K562 (cell line): ENCODE results near the gene BRICD5. TPM values are rescaled to one million over a fixed set of nuclear protein-coding genes. Genes with fewer than 3 reads are reported as not detected.

ENCODE experiments used
- ATAC-seq: fragments of 200-7000 bp; cut with Tn5 transposase; 3 replicates; pipeline ENCODE4 v1.9.1; 2020; ENCODE audit warnings: moderate library complexity
- BruUV-seq: library from RNA; stranded (reverse); fragments of 400-500 nt; replicated peaks from 2 replicates; lab custom pipeline; 2021; lab: Mats Ljungman, UMichigan
- CTCF ChIA-PET: fragments of 300-600 bp; formaldehyde crosslinking; extraction: SDS; loops from one replicate; lab custom pipeline; 2021; ENCODE audit warnings: low intra/inter-chr PET ratio; lab: Yijun Ruan, JAX
- POLR2A ChIA-PET: fragments of 300-600, 350-650 bp; sonication (Branson Sonifier 250); formaldehyde crosslinking; extraction: SDS; loops from one replicate; lab custom pipeline; 2021; ENCODE audit warnings: antibody characterized with exemption, inconsistent platforms; lab: Yijun Ruan, JAX
- DNase-seq, 4 experiments: peaks; one replicate each; pipeline versions ENCODE4 v3.0.0 to v3.0.0-alpha.2; 2011 to 2018; ENCODE audit warnings: low spot score in 3 of 4, mixed read lengths in 3 of 4; ENCODE audit errors: extremely low read depth in 1 of 4
- FAIRE-seq: peaks from 2 replicates; lab custom pipeline; 2011; peaks lifted over from hg19 to GRCh38; lab: Jason Lieb, UNC
- H2AFZ ChIP-seq: 2 replicates; pipeline ENCODE4 v1.6.0; 2011; ENCODE audit warnings: low read depth, low read length, control low read depth, inconsistent platforms
- H3K27ac ChIP-seq: fragments of 200-600 bp; 3 replicates; pipeline ENCODE4 v1.8.0; 2011; ENCODE audit warnings: low read depth, mild to moderate bottlenecking, control low read depth, inconsistent platforms, low read length, moderate library complexity, mixed read lengths; ENCODE audit errors: extremely low read depth
- H3K27me3 ChIP-seq, 2 experiments: fragments of 300-600 bp in 1 of 2; 2 replicates in 1 of 2; 3 replicates in 1 of 2; pipeline versions ENCODE4 v1.6.0 to v1.8.0; 2011; ENCODE audit warnings: inconsistent platforms in 2 of 2, low read length in 2 of 2, mild to moderate bottlenecking in 1 of 2, mixed read lengths in 1 of 2, moderate library complexity in 1 of 2; ENCODE audit not compliant: control insufficient read depth in 2 of 2, insufficient read depth in 2 of 2
- H3K36me3 ChIP-seq: fragments of 300-600 bp; 3 replicates; pipeline ENCODE4 v1.8.0; 2011; ENCODE audit warnings: mild to moderate bottlenecking, low read length, inconsistent platforms; ENCODE audit not compliant: control insufficient read depth, insufficient read depth
- H3K4me1 ChIP-seq, 2 experiments: fragments of 200-600 bp in 1 of 2; replicated peaks in 1 of 2; 2 replicates in 1 of 2; 3 replicates in 1 of 2; pipeline versions ENCODE4 v1.5.1 to v1.8.0; 2011; ENCODE audit warnings: inconsistent platforms in 2 of 2, low read length in 2 of 2, mild to moderate bottlenecking in 1 of 2, mixed read lengths in 1 of 2, moderate library complexity in 1 of 2; ENCODE audit not compliant: control insufficient read depth in 2 of 2, insufficient read depth in 2 of 2
- H3K4me2 ChIP-seq: 2 replicates; pipeline ENCODE4 v1.6.1; 2011; ENCODE audit warnings: low read length, control low read depth, inconsistent platforms, mixed read lengths; ENCODE audit not compliant: insufficient read depth
- H3K4me3 ChIP-seq: fragments of 200-600 bp; sonication (generic), shearing (Covaris generic); 2 replicates; pipeline ENCODE4 v1.5.1; 2016; ENCODE audit warnings: control low read depth, inconsistent platforms
- H3K79me2 ChIP-seq: fragments of 200-600 bp; 3 replicates; pipeline ENCODE4 v1.8.0; 2011; ENCODE audit warnings: low read length, inconsistent platforms; ENCODE audit not compliant: control insufficient read depth, insufficient read depth
- H3K9ac ChIP-seq, 2 experiments: 2 replicates each; pipeline versions ENCODE4 v1.6.0 to v1.6.1; 2011; ENCODE audit warnings: low read depth in 2 of 2, low read length in 2 of 2, control low read depth in 1 of 2, inconsistent platforms in 1 of 2, mild to moderate bottlenecking in 1 of 2, mixed read lengths in 1 of 2; ENCODE audit not compliant: insufficient read depth in 1 of 2
- H3K9me1 ChIP-seq: one replicate; pipeline ENCODE4 v1.6.0; 2011; ENCODE audit warnings: inconsistent platforms, mild to moderate bottlenecking, low read length, moderate library complexity; ENCODE audit not compliant: control insufficient read depth, insufficient read depth
- H3K9me3 ChIP-seq: replicated peaks from 2 replicates; pipeline ENCODE4 v1.5.1; 2011; ENCODE audit warnings: low read depth, low read length, inconsistent platforms; ENCODE audit not compliant: control insufficient read depth, insufficient read depth
- H4K20me1 ChIP-seq: replicated peaks from 2 replicates; pipeline ENCODE4 v1.6.1; 2011; ENCODE audit warnings: low read length, inconsistent platforms, mixed read lengths; ENCODE audit not compliant: control insufficient read depth, insufficient read depth
- CCNT2 ChIP-seq: IDR thresholded peaks from 2 replicates; pipeline ENCODE4 v1.6.1; 2011; ENCODE audit warnings: borderline replicate concordance, low read depth, mild to moderate bottlenecking, moderate library complexity, mixed read lengths, low read length; ENCODE audit not compliant: insufficient read length; ENCODE audit errors: extremely low read depth
- WGBS: fragments of 100-300 bp; shearing (Covaris generic); methylation state at CpG from one replicate; pipeline ENCODE4 v1.1.6; 2016; ENCODE audit warnings: low coverage, mixed read lengths; ENCODE audit not compliant: insufficient coverage; ENCODE audit errors: missing lambda C conversion rate; 5-methylcytosine and 5-hydroxymethylcytosine counted together
- in situ Hi-C: fragments of 300-500 bp; cut with MboI; formaldehyde crosslinking; loops from 4 replicates; pipeline ENCODE4 v1.15.0; 2018; ENCODE audit warnings: inconsistent platforms, mixed read lengths
- intact Hi-C: fragments of 100-400 bp; cut with micrococcal nuclease; formaldehyde crosslinking; loops from 2 replicates; pipeline ENCODE4 v1.14.2; 2022
- polyA plus RNA-seq, 8 experiments: library from polyadenylated mRNA; depleted of rRNA in 4 of 8; stranded (reverse) in 5 of 8; unstranded in 3 of 8; fragments of >200 nt; fragmentation: Nextera tagmentation in 2 of 8; fragmentation: Illumina TruSeq in 1 of 8; extraction: Ambion mirVana in 2 of 8; extraction: Trizol in 1 of 8; gene quantifications; 2 replicates each; pipeline versions ENCODE4 v1.2.1 to v1.2.3, GENCODE V29; 2011 to 2014; ENCODE audit warnings: inconsistent platforms in 1 of 8, missing spikeins in 1 of 8
- total RNA-seq, 7 experiments: library from RNA; depleted of rRNA in 6 of 7; stranded (reverse); fragments of >200 nt in 6 of 7; fragmentation: Illumina TruSeq in 2 of 7; extraction: Trizol in 2 of 7; gene quantifications; 2 replicates each; pipeline versions ENCODE4 v1.2.1 to v1.2.3, GENCODE V29; 2011 to 2021; ENCODE audit warnings: low replicate concordance in 1 of 7
- TF ChIP-seq, protein P1 (sequence below): conservative IDR thresholded peaks from 2 replicates; pipeline ENCODE4 v1.6.1; 2011; ENCODE audit warnings: low read depth, mild to moderate bottlenecking, low read length; ENCODE audit not compliant: control insufficient read depth
- TF ChIP-seq, protein P2 (sequence below): fragments of 450-650 bp; IDR thresholded peaks from 2 replicates; pipeline ENCODE4 v1.6.1; 2017; ENCODE audit warnings: antibody characterized with exemption, mild to moderate bottlenecking
- TF ChIP-seq, protein P3 (sequence below), 2 experiments: fragments of 450-650 bp; formaldehyde crosslinking in 1 of 2; IDR thresholded peaks; 2 replicates each; pipeline versions ENCODE4 v1.4.0 to v1.6.1; 2014 to 2020; ENCODE audit warnings: mild to moderate bottlenecking in 2 of 2, borderline replicate concordance in 1 of 2, low read depth in 1 of 2

BRICD5 gene
- total and polyA plus RNA-seq, 9 of the 15 experiments (the other 6 are each of a cell fraction or from before 2014, with no cell fraction given) = 0.24 to 15.1 (median 2.4) TPM; not detected in 1

DNA sequence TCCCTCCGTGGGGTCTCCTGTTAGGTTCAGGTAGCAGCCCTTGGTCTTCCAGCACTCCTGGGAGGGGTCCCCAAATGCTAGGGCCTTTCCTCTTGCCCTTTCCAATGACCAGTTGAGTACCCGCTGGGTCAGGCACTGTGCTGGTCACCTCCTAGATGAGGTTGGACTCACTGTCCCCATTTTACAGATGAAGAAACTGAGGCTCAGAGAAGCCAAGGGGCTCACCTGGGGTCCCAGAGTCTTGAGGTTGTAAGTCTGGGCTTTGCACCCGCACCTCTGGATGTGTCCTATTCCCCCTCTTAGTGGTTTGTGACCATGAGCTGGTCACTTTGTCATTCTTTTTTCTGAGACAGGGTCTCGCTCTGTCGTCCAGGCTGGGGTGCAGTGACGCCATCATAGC, 12.9 kb downstream of the BRICD5 start (continued):
- TF ChIP-seq CCNT2 = no peak

DNA sequence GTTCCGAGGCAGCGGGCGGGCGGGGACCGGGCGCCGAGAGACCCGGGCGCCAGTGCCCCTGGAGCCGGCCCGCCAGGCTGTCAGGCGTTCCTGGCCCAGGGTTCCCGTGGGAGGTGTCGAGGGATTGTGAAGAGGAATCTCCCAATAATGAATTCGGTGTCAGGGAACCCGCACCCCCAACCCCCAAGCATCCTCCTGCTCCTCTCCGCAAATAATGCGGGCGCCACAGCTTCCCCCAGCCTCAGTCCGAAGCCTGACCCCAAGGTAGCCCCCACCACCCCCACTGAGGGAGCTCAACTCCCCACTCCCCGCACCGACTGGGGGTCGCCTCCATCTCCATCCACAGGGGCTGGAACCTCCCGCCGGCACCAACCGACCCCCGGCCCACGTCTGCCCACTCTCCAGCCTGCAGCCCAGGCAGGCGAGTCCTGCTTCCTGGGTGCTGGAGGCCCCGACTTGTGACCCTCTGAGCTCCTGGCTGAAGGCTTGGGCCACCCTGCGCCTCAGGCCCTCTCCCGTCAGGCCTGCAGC, 13.6 kb downstream of the BRICD5 start:
- Histone ChIP-seq H3K9ac (peak overlapping the region in 1 of 2 experiments; percentile 85; a peak in 2 of 4 replicates), H3K4me3 (no peak overlapping the region), H3K36me3 (no peaks in the 10 kb centered on the region), H4K20me1 (0 out of 2 replicates have a peak, but pooled peaks cover 6% of the 10 kb centered on the region), H3K27ac (no peak overlapping the region), H3K4me1 (peaks cover 3 to 51% of the 10 kb centered on the region in 2 experiments; a peak in 4 of 5 replicates), H3K9me3 (no peaks in the 10 kb centered on the region), H2AFZ (peak overlapping the region; percentile 67; the same call in 1 of the 2 replicates), H3K4me2 (peak overlapping the region; percentile 23; the same call in 1 of the 2 replicates), H3K9me1 (no peaks in the 10 kb centered on the region), H3K79me2 (no peaks in the 10 kb centered on the region), H3K27me3 (peaks cover 0 to 5% of the 10 kb centered on the region in 2 experiments; a peak in 2 of 5 replicates)
- ChIA-PET POLR2A (interaction anchor here (1.0 kb wide), 1 partner anchor 14 kb away, joined by 3 read pairs; the partner anchor contains the start of gene BRICD5), CTCF (no interaction called here)
- in situ Hi-C loops = no loop called here
- ATAC-seq (no peak), FAIRE-seq (no peak), DNase-seq (no peak)
- 71% methylated on average over 12 of the region's 32 CpGs for WGBS
- BruUV-seq = no TSS peak
- intact Hi-C loops = loop anchor here (5.0 kb wide), 2 partner anchors 55 to 300 kb away; partner anchors contain the start of gene ECI1
- TF ChIP-seq, protein P1, sequence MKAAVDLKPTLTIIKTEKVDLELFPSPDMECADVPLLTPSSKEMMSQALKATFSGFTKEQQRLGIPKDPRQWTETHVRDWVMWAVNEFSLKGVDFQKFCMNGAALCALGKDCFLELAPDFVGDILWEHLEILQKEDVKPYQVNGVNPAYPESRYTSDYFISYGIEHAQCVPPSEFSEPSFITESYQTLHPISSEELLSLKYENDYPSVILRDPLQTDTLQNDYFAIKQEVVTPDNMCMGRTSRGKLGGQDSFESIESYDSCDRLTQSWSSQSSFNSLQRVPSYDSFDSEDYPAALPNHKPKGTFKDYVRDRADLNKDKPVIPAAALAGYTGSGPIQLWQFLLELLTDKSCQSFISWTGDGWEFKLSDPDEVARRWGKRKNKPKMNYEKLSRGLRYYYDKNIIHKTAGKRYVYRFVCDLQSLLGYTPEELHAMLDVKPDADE = 0 out of 2 replicates have a peak, but pooled peaks have one; percentile 26
- TF ChIP-seq, protein P2, sequence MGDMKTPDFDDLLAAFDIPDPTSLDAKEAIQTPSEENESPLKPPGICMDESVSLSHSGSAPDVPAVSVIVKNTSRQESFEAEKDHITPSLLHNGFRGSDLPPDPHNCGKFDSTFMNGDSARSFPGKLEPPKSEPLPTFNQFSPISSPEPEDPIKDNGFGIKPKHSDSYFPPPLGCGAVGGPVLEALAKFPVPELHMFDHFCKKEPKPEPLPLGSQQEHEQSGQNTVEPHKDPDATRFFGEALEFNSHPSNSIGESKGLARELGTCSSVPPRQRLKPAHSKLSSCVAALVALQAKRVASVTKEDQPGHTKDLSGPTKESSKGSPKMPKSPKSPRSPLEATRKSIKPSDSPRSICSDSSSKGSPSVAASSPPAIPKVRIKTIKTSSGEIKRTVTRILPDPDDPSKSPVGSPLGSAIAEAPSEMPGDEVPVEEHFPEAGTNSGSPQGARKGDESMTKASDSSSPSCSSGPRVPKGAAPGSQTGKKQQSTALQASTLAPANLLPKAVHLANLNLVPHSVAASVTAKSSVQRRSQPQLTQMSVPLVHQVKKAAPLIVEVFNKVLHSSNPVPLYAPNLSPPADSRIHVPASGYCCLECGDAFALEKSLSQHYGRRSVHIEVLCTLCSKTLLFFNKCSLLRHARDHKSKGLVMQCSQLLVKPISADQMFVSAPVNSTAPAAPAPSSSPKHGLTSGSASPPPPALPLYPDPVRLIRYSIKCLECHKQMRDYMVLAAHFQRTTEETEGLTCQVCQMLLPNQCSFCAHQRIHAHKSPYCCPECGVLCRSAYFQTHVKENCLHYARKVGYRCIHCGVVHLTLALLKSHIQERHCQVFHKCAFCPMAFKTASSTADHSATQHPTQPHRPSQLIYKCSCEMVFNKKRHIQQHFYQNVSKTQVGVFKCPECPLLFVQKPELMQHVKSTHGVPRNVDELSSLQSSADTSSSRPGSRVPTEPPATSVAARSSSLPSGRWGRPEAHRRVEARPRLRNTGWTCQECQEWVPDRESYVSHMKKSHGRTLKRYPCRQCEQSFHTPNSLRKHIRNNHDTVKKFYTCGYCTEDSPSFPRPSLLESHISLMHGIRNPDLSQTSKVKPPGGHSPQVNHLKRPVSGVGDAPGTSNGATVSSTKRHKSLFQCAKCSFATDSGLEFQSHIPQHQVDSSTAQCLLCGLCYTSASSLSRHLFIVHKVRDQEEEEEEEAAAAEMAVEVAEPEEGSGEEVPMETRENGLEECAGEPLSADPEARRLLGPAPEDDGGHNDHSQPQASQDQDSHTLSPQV = no peak
- TF ChIP-seq, protein P3, sequence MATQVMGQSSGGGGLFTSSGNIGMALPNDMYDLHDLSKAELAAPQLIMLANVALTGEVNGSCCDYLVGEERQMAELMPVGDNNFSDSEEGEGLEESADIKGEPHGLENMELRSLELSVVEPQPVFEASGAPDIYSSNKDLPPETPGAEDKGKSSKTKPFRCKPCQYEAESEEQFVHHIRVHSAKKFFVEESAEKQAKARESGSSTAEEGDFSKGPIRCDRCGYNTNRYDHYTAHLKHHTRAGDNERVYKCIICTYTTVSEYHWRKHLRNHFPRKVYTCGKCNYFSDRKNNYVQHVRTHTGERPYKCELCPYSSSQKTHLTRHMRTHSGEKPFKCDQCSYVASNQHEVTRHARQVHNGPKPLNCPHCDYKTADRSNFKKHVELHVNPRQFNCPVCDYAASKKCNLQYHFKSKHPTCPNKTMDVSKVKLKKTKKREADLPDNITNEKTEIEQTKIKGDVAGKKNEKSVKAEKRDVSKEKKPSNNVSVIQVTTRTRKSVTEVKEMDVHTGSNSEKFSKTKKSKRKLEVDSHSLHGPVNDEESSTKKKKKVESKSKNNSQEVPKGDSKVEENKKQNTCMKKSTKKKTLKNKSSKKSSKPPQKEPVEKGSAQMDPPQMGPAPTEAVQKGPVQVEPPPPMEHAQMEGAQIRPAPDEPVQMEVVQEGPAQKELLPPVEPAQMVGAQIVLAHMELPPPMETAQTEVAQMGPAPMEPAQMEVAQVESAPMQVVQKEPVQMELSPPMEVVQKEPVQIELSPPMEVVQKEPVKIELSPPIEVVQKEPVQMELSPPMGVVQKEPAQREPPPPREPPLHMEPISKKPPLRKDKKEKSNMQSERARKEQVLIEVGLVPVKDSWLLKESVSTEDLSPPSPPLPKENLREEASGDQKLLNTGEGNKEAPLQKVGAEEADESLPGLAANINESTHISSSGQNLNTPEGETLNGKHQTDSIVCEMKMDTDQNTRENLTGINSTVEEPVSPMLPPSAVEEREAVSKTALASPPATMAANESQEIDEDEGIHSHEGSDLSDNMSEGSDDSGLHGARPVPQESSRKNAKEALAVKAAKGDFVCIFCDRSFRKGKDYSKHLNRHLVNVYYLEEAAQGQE (IDR thresholded peaks at IDR 0.05; ENCODE audit: borderline replicate concordance) = no peak
- TF ChIP-seq, protein P3 (CRISPR knock-in tag; IDR thresholded peaks at IDR 0.05; ENCODE audit: low read depth) = no peak
